DOHH2 (cell line): ENCODE measurements around the gene UBTD1.
"Not testable (repeated sequence)": the region's sequence is repeated elsewhere in the genome, so short reads cannot be mapped to it uniquely, and the experiment has no call there.

Source experiments
- H3F3A ChIP-seq: fragments of 200-600 bp; sonication (generic), shearing (Covaris generic); 2 replicates; pipeline ENCODE4 v1.6.0; 2016; ENCODE audit warnings: antibody characterized with exemption, mild to moderate bottlenecking; ENCODE audit not compliant: control insufficient read depth, insufficient read depth
- H3K27ac ChIP-seq: fragments of 200-600 bp; sonication (generic); 2 replicates; pipeline ENCODE4 v1.5.1; 2014; ENCODE audit warnings: low read depth, mild to moderate bottlenecking, low read length, moderate library complexity
- H3K27me3 ChIP-seq: fragments of 200-600 bp; sonication (generic); 2 replicates; pipeline ENCODE4 v1.6.1; 2014; ENCODE audit warnings: mild to moderate bottlenecking, low read length, mixed read lengths; ENCODE audit not compliant: control insufficient read depth
- H3K36me3 ChIP-seq: fragments of 200-600 bp; sonication (generic); 2 replicates; pipeline ENCODE4 v1.6.1; 2014; ENCODE audit warnings: mild to moderate bottlenecking, low read length, moderate library complexity, mixed read lengths; ENCODE audit not compliant: control insufficient read depth
- H3K4me1 ChIP-seq: fragments of 200-600 bp; sonication (generic); 2 replicates; pipeline ENCODE4 v1.6.1; 2014; ENCODE audit warnings: mild to moderate bottlenecking, low read length, mixed read lengths; ENCODE audit not compliant: control insufficient read depth
- H3K4me2 ChIP-seq: fragments of 200-600 bp; sonication (generic); 2 replicates; pipeline ENCODE4 v1.6.0; 2014; ENCODE audit warnings: mild to moderate bottlenecking, low read length, moderate library complexity
- H3K4me3 ChIP-seq: fragments of 200-600 bp; sonication (generic); 2 replicates; pipeline ENCODE4 v1.5.1; 2014; ENCODE audit warnings: mild to moderate bottlenecking, low read length, mixed read lengths
- H3K79me2 ChIP-seq: fragments of 200-600 bp; sonication (generic); 2 replicates; pipeline ENCODE4 v1.6.1; 2014; ENCODE audit warnings: mild to moderate bottlenecking, low read length, mixed read lengths; ENCODE audit not compliant: control insufficient read depth
- H3K9me2 ChIP-seq: fragments of 200-600 bp; sonication (generic); replicated peaks from 2 replicates; pipeline ENCODE4 v1.6.1; 2014; ENCODE audit warnings: mild to moderate bottlenecking, low read length, mixed read lengths; ENCODE audit not compliant: control insufficient read depth
- H3K9me3 ChIP-seq: fragments of 200-600 bp; sonication (generic); 2 replicates; pipeline ENCODE4 v1.6.1; 2014; ENCODE audit warnings: antibody characterized with exemption, low read length, mixed read lengths; ENCODE audit not compliant: control insufficient read depth, insufficient read depth
- H4K20me1 ChIP-seq: fragments of 200-600 bp; sonication (generic); 2 replicates; pipeline ENCODE4 v1.6.0; 2014; ENCODE audit warnings: low read depth, mild to moderate bottlenecking, antibody characterized with exemption, low read length, moderate library complexity; ENCODE audit not compliant: control insufficient read depth, insufficient read depth
- EZH2phosphoT487 ChIP-seq: fragments of 200-600 bp; sonication (generic); IDR thresholded peaks from 2 replicates; pipeline ENCODE4 v1.6.1; 2017; ENCODE audit warnings: borderline replicate concordance, mild to moderate bottlenecking, antibody characterized with exemption, low read length, moderate library complexity, mixed read lengths
- TF ChIP-seq, protein P1 (sequence below): fragments of 200-600 bp; sonication (generic); IDR thresholded peaks from one replicate; pipeline ENCODE4 v1.5.1; 2014; ENCODE audit warnings: antibody characterized with exemption, mild to moderate bottlenecking, low read depth, low read length; ENCODE audit not compliant: poor library complexity, severe bottlenecking

Gene UBTD1

DNA sequence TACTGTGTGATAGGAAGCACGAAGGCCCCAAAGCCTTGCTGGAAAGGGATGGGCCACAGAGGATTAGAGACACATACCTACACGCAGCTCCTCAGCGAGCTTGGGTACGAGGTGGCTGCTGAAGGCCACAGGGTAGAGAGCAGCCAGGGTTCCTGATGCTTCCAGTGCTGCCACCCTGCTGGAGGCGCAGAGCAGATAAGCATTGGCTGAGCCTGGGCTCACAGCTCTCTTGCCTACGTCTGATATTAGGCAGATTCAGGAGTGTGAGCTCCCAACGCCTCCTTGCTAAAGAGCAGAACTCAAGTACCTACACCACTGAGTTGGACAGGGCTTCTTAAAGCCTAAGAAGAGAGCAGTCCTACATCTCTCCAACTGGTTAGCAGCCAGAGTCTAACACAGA lies 32.7 kb upstream of the UBTD1 start:
- Histone ChIP-seq H3K36me3 (peaks cover 90% of the 10 kb centered on the region), H3K27ac (no peak overlapping the region)

GRCh38 chr10:97466755-97467154 lies 32.0 kb upstream of the UBTD1 start:
- Histone ChIP-seq H3K27me3 (no peaks in the 10 kb centered on the region), H3K9me2 (no peaks in the 10 kb centered on the region), H3K36me3 (peaks cover 85% of the 10 kb centered on the region), H3K4me2 (no peak overlapping the region), H3K4me3 (no peak overlapping the region), H3K4me1 (peaks cover 14% of the 10 kb centered on the region), H3K79me2 (no peaks in the 10 kb centered on the region), H3K9me3 (no peaks in the 10 kb centered on the region), H3K27ac (no peak overlapping the region), H4K20me1 (no peaks in the 10 kb centered on the region), H3F3A (0 out of 2 replicates have a peak, but pooled peaks cover 3% of the 10 kb centered on the region)
- TF ChIP-seq, protein P1, sequence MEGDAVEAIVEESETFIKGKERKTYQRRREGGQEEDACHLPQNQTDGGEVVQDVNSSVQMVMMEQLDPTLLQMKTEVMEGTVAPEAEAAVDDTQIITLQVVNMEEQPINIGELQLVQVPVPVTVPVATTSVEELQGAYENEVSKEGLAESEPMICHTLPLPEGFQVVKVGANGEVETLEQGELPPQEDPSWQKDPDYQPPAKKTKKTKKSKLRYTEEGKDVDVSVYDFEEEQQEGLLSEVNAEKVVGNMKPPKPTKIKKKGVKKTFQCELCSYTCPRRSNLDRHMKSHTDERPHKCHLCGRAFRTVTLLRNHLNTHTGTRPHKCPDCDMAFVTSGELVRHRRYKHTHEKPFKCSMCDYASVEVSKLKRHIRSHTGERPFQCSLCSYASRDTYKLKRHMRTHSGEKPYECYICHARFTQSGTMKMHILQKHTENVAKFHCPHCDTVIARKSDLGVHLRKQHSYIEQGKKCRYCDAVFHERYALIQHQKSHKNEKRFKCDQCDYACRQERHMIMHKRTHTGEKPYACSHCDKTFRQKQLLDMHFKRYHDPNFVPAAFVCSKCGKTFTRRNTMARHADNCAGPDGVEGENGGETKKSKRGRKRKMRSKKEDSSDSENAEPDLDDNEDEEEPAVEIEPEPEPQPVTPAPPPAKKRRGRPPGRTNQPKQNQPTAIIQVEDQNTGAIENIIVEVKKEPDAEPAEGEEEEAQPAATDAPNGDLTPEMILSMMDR, result no peak
- no peak for TF ChIP-seq EZH2phosphoT487

More for the DNA sequence above, 32.7 kb upstream of the UBTD1 start:
- no peaks in the 10 kb centered on the region for H3K27me3 ChIP-seq
- no peak overlapping the region for H3K4me3 ChIP-seq
- TF ChIP-seq, protein P1, result no peak
- TF ChIP-seq EZH2phosphoT487, result no peak
- H3F3A ChIP-seq, result 0 out of 2 replicates have a peak, but pooled peaks cover 3% of the 10 kb centered on the region
- peaks cover 14% of the 10 kb centered on the region for H3K4me1 ChIP-seq
- no peaks in the 10 kb centered on the region for H3K79me2 ChIP-seq
- no peaks in the 10 kb centered on the region for H3K9me2 ChIP-seq
- H3K4me2 ChIP-seq, result no peak overlapping the region
- no peaks in the 10 kb centered on the region for H3K9me3 ChIP-seq
- H4K20me1 ChIP-seq, result no peaks in the 10 kb centered on the region

DNA sequence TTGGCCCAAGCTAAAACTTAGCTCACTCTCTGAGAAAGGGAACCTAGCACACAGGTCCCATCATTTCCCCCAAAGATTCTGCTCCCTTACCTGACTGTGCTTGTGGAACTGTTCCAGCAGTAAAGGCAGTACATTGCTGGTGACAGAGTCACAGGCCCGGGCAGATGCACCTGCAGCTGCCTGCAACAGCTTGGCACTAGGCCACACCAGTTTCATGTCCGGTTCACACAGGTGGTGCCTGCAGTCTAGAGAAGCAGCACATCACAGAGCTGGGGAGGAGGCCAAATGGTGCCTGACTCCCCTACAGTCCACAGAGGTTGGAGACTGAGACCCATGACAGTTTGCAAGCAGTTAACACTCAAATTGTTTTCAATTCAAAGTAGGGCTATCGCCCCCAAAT lies 30.6 kb upstream of the UBTD1 start:
- H3K36me3 ChIP-seq, result peaks cover 81% of the 10 kb centered on the region
- 0 out of 2 replicates have a peak, but pooled peaks cover 3% of the 10 kb centered on the region for H3F3A ChIP-seq
- no peaks in the 10 kb centered on the region for H3K9me2 ChIP-seq
- no peaks in the 10 kb centered on the region for H3K79me2 ChIP-seq
- H3K4me2 ChIP-seq, result no peak overlapping the region
- H3K4me3 ChIP-seq, result no peak overlapping the region
- H3K27ac ChIP-seq, result no peak overlapping the region
- H3K9me3 ChIP-seq, result no peaks in the 10 kb centered on the region
- TF ChIP-seq, protein P1, result no peak
- TF ChIP-seq EZH2phosphoT487, result no peak
- no peaks in the 10 kb centered on the region for H4K20me1 ChIP-seq
- peaks cover 14% of the 10 kb centered on the region for H3K4me1 ChIP-seq
- H3K27me3 ChIP-seq, result no peaks in the 10 kb centered on the region

- not testable (repeated sequence) for H3K27me3 ChIP-seq, H4K20me1 ChIP-seq, H3K27ac ChIP-seq, H3K9me2 ChIP-seq, H3F3A ChIP-seq, H3K4me2 ChIP-seq, H3K79me2 ChIP-seq, H3K9me3 ChIP-seq, H3K4me3 ChIP-seq
- Histone ChIP-seq H3K36me3 (peaks cover 81% of the 10 kb centered on the region), H3K4me1 (peaks cover 14% of the 10 kb centered on the region)
Observed at GRCh38 chr10:97468781-97469180, 29.9 kb upstream of the UBTD1 start.
